Gastrocnemius medialis (tissue), 4 donors: ENCODE results near the gene PCDHGB2. TPM values are rescaled to one million over a fixed set of nuclear protein-coding genes. Genes with fewer than 3 reads are reported as not detected.
"Not testable (repeated sequence)": the region's sequence is repeated elsewhere in the genome, so short reads cannot be mapped to it uniquely, and the experiment has no call there.

Experiments
- ATAC-seq, 2 donors: fragments of 150-250 bp; one replicate each; pipeline ENCODE4 v1.9.1; 2016
- DNase-seq, 2 donors: peaks; one replicate each; pipeline ENCODE4 v3.0.0-alpha.2; 2019
- H3K27ac ChIP-seq, 4 donors: fragments of 200-600 bp; sonication (generic); 1 replicate in 1 of 4; 2 replicates in 3 of 4; pipeline ENCODE4 v1.5.1; 2016 to 2018; ENCODE audit warnings: mild to moderate bottlenecking in 2 of 4, moderate library complexity in 1 of 4
- H3K27me3 ChIP-seq, 3 donors: fragments of 200-600 bp; sonication (generic) in 2 of 3; 1 replicate in 1 of 3; 2 replicates in 2 of 3; pipeline versions ENCODE4 v1.5.1 to v1.6.0; 2016 to 2019; ENCODE audit warnings: mild to moderate bottlenecking in 1 of 3, moderate library complexity in 1 of 3
- H3K36me3 ChIP-seq, 2 donors: fragments of 200-600 bp; sonication (generic) in 1 of 2; one replicate each; pipeline ENCODE4 v1.5.1; 2017 to 2018
- H3K4me1 ChIP-seq, 2 donors: fragments of 200-600 bp; sonication (generic) in 1 of 2; one replicate each; pipeline ENCODE4 v1.5.1; 2016 to 2017; ENCODE audit warnings: mild to moderate bottlenecking in 2 of 2
- H3K4me3 ChIP-seq, 4 donors: fragments of 200-600 bp; sonication (generic) in 3 of 4; 1 replicate in 1 of 4; 2 replicates in 3 of 4; pipeline ENCODE4 v1.5.1; 2016 to 2019; ENCODE audit warnings: mild to moderate bottlenecking in 2 of 4
- H3K9me3 ChIP-seq, 3 donors: fragments of 200-600 bp; sonication (generic) in 2 of 3; 1 replicate in 1 of 3; 2 replicates in 2 of 3; pipeline ENCODE4 v1.5.1; 2016 to 2019
- CTCF ChIP-seq, 5 experiments: fragments of 450-650 bp in 3 of 5; fragments of 200-600 bp in 2 of 5; sonication (generic) in 2 of 5; IDR thresholded peaks in 4 of 5; conservative IDR thresholded peaks in 1 of 5; 1 replicate in 4 of 5; 2 replicates in 1 of 5; pipeline ENCODE4 v1.5.1; 2016 to 2019; ENCODE audit warnings: antibody characterized with exemption in 5 of 5, mild to moderate bottlenecking in 3 of 5, moderate library complexity in 3 of 5
- POLR2A ChIP-seq, 2 donors: fragments of 450-650 bp; IDR thresholded peaks; one replicate each; pipeline ENCODE4 v1.6.1; 2017; ENCODE audit warnings: antibody characterized with exemption in 2 of 2, mild to moderate bottlenecking in 2 of 2, moderate library complexity in 2 of 2
- in situ Hi-C, 4 donors: fragments of 200-750 bp; cut with MboI; loops; one replicate each; pipeline versions ENCODE4 v1.15.0 to v1.8.0; 2017; ENCODE audit warnings: low sequenced_read_pairs in 4 of 4
- intact Hi-C: fragments of 100-400 bp; cut with DNase I; formaldehyde crosslinking; loops from one replicate; pipeline ENCODE4 v1.15.1; 2023; ENCODE audit warnings: low total_unique reads
- total RNA-seq, 4 donors: library from RNA; depleted of rRNA; stranded (reverse); fragments of >200 nt; gene quantifications; one replicate each; pipeline versions ENCODE4 v1.1.0 to v1.2.3, GENCODE V29; 2016

PCDHGB2 gene
- total RNA-seq, 4 donors from 2014 or later: 0.55 to 3.4 (median 1.9) TPM

DNA sequence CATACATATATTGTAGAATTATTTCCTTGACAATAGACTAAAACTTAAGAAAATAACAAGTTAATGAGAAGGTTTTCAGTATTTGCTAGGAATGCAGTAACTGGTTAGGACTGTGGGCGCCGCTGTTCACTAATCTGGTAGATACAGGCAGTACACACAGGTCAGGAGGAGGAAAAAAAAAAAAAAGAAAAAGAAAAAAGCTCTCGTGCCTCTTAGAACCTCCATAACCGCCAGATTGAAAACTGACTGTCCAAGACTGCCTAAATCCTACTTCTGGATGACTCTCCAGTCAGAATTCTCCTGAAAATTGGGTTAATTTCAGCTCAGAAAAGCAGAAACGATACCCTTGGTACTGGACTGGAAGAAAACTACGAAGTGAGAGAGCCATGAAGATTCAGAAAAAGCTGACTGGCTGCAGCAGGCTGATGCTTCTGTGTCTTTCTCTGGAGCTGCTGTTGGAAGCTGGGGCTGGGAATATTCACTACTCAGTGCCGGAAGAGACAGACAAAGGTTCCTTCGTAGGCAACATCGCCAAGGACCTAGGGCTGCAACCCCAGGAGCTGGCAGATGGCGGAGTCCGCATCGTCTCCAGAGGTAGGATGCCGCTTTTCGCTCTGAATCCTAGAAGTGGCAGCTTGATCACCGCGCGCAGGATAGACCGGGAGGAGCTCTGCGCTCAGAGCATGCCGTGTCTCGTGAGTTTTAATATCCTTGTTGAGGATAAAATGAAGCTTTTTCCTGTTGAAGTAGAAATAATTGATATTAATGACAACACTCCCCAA, 29.3 kb upstream of the PCDHGB2 start, which contains the start of gene PCDHGA1:
Gene PCDHGA1, plus strand, starts transcription at position 216 of the 782 bp plus-strand sequence.
- ATAC-seq (peak in 1 of 2 donors; percentile 42), DNase-seq (no peak)
- H3K9me3 ChIP-seq: no peaks in the 10 kb centered on the region
- H3K27ac ChIP-seq: peak within 1 kb of the TSS; percentile 16 to 61 (median 42)
- H3K4me1 ChIP-seq: peaks cover 6 to 7% of the 10 kb centered on the region in 2 donors
- H3K4me3 ChIP-seq: peak within 1 kb of the TSS; percentile 29 to 49 (median 38)
- intact Hi-C loops: no loop called here
- no peaks in the 10 kb centered on the region for H3K36me3 ChIP-seq
- in situ Hi-C loops: no loop called here
- H3K27me3 ChIP-seq: peaks cover 0 to 10% (median 0%) of the 10 kb centered on the region in 3 donors
- TF ChIP-seq CTCF (IDR thresholded peaks at IDR 0.05 in 4 of 5, conservative IDR thresholded peaks at IDR 0.05 in 1 of 5) (peak in 4 of 5 experiments; percentile 9 to 63 (median 26)), POLR2A (IDR thresholded peaks at IDR 0.05) (no peak)

GRCh38 chr5:141332571-141332970, 27.2 kb upstream of the PCDHGB2 start:
- intact Hi-C loops, DNase-seq: not testable (repeated sequence)

DNA sequence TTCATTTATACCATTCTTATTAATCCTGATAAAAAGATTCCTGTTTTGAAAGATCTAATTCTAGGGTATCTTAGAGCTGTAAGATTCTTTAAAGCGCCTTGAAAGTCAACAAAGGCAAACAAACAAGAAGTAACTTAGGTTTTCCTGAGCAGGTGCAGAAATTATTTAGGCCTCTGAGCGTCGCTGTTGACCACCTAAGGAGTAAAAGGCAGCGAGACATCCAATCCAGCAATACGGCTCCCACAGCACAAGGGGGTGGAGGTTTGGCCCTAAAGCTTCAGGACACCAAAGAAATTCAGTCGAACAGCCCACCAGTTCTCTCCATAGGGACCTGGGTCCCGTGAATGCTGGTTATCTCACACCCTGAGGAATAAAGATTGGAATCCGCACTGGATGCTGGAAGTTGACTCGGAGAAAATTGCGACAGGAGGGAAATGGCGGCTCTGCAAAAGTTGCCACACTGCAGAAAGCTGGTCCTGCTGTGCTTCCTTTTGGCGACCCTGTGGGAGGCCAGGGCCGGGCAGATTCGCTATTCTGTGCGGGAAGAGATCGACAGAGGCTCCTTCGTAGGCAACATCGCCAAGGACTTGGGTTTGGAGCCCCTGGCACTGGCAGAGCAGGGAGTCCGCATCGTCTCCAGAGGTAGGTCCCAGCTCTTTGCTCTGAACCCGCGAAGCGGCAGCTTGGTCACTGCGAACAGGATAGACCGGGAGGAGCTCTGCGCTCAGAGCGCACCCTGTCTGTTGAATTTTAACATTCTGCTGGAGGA, 21.1 kb upstream of the PCDHGB2 start, which contains the start of gene PCDHGA2:
Gene PCDHGA2, plus strand, starts transcription at position 223 of the 769 bp plus-strand sequence.
- peak; percentile 45 to 66 for ATAC-seq
- intact Hi-C loops: no loop called here
- DNase-seq: no peak
- peak within 1 kb of the TSS; percentile 30 to 77 (median 70) for H3K27ac ChIP-seq
- peak within 1 kb of the TSS; percentile 12 to 58 (median 48) for H3K4me3 ChIP-seq
- no peaks in the 10 kb centered on the region for H3K36me3 ChIP-seq
- no peaks in the 10 kb centered on the region for H3K4me1 ChIP-seq
- in situ Hi-C loops: no loop called here
- H3K27me3 ChIP-seq: peaks cover under 1 to 11% (median 10%) of the 10 kb centered on the region in 3 donors
- H3K9me3 ChIP-seq: peaks cover 0 to 18% (median 0%) of the 10 kb centered on the region in 3 donors
- peak; percentile 40 to 64 (median 60) for TF ChIP-seq CTCF (IDR thresholded peaks at IDR 0.05 in 4 of 5, conservative IDR thresholded peaks at IDR 0.05 in 1 of 5)
- TF ChIP-seq POLR2A (IDR thresholded peaks at IDR 0.05): no peak

More at GRCh38 chr5:141332571-141332970, 27.2 kb upstream of the PCDHGB2 start:
- in situ Hi-C loops, H3K9me3 ChIP-seq, H3K4me1 ChIP-seq, H3K4me3 ChIP-seq, H3K36me3 ChIP-seq, H3K27me3 ChIP-seq, ATAC-seq, H3K27ac ChIP-seq: not testable (repeated sequence)

- DNase-seq, H3K4me3 ChIP-seq, ATAC-seq, intact Hi-C loops, H3K27ac ChIP-seq, H3K36me3 ChIP-seq, H3K4me1 ChIP-seq: not testable (repeated sequence)
- Histone ChIP-seq H3K27me3 (peaks cover 5 to 17% (median 8%) of the 10 kb centered on the region in 3 donors), H3K9me3 (peaks cover 0 to 25% (median 0%) of the 10 kb centered on the region in 3 donors)
- in situ Hi-C loops: loop anchor here in 1 of 4 donors (10.0 kb wide), 1 partner anchor 224 kb away; no protein-coding TSS in a partner anchor
Measured at GRCh38 chr5:141340781-141341354, 18.9 kb upstream of the PCDHGB2 start.

DNA sequence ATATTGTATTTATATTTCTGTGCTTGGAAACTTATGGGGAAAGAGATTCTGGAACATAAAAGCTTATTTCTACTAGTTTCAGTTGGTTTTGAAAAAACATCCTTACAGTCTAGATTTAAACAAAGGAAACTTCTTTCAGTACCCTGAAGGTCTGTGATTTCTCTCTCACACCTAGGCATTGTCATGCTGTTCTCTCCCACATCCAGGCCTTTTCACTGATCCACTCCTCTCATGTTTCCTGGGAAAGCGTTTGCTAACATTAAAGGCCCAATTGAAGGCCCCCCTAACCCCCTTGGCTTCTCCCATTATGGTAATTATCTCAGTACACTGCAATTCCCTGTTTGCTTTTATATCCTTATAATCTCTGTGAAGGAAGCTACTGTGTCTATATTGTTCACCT, 17.0 kb upstream of the PCDHGB2 start:
- peak overlapping the region in 2 of 4 donors; percentile 8 to 15 for H3K27ac ChIP-seq
- peaks cover 0 to 25% (median 0%) of the 10 kb centered on the region in 3 donors for H3K9me3 ChIP-seq
- no peak for DNase-seq
- H3K36me3 ChIP-seq: no peaks in the 10 kb centered on the region
- no peaks in the 10 kb centered on the region for H3K4me1 ChIP-seq
- intact Hi-C loops: no loop called here
- H3K27me3 ChIP-seq: peaks cover 7 to 17% (median 8%) of the 10 kb centered on the region in 3 donors
- H3K4me3 ChIP-seq: no peak overlapping the region
- ATAC-seq: no peak
- in situ Hi-C loops: loop anchor here in 1 of 4 donors (10.0 kb wide), 1 partner anchor 222 kb away; no protein-coding TSS in a partner anchor
- no peak for TF ChIP-seq CTCF (IDR thresholded peaks at IDR 0.05 in 4 of 5, conservative IDR thresholded peaks at IDR 0.05 in 1 of 5)
